ENCODE results near the gene IL11. TPM values are rescaled to one million over a fixed set of nuclear protein-coding genes. Genes with fewer than 3 reads are reported as not detected.
"Not testable (repeated sequence)": the region's sequence is repeated elsewhere in the genome, so short reads cannot be mapped to it uniquely, and the experiment has no call there.

The IL11 gene
- total RNA-seq, 4 donors from 2014 or later: 0.48 TPM; not detected in 3

DNA sequence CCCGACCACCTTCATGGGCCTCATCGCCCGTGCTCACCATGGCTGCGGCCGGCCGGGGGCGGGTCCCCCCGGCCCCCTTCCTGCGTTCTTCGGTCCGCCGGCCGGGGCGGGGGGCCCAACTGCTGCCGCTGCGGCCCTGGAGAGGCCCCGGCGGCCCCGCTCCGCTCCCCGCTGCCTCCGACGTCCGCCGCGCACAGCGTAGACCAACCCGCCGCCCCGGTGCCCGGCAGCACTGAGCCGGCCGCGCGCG lies 37.2 kb upstream of the IL11 start, which contains the start of gene UBE2S:
Gene UBE2S, minus strand, starts transcription at position 239 of the 250 bp plus-strand sequence. Its CDS starts 199 bp downstream, at position 40.
- intact Hi-C loops (cut with DNase I; ENCODE audit: low total_unique reads): loop anchor here (2.0 kb wide), 1 partner anchor 67 kb away; no protein-coding TSS in a partner anchor
- in situ Hi-C loops (cut with MboI; ENCODE audit: low pct_ligation_motif_present in 1 of 4, low pct_unique_long_range_greater_than_20kb in 1 of 4, low sequenced_read_pairs in 3 of 4): loop anchor here in 2 of 4 donors (25.0 kb wide), 1 partner anchor 120 kb away; the partner anchor contains the start of genes BRSK1 (in 2 of the 2) and HSPBP1 (in 2 of the 2)

DNA sequence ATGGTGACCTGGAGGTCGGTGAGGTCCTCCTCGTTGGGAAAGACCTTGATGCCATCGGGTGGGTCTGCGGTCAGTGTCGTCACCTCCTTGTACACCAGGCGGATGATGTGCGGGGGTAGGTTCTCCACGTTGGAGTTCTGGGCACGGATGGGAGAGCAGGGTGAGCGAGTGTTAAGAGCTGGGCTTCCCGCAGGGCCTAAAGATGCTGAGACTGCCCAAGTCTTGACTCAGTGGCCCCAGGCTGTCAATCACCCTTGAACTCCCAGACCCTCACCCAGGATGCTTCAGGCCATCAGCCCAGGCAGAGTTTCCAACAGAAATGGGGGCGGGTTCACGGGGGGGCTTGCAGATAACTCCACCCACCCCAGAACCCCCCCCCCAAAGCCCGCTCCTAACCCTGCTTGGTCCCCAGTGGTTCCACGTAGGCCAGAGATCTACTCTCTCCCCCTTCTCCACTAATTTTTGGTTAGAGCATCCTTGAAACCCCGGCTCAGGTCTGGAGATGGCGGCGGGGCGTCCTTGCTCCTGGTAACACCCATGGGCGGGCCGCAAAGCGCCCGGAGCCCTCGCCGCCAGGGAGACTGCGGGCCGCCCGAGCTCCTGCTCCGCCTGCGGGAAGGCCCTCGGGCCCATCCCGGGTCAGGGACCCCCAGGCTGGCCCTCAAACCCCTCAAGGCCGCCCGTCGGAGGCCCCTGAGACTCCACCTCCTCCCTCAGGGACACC lies 36.7 kb upstream of the IL11 start:
- WGBS, 2 donors (ENCODE audit: low coverage in 1 of 2): 52 to 59% methylated on average over 10 to 12 of the region's 35 CpGs
- Histone ChIP-seq H3K4me1 (peaks cover 0 to 27% (median 21%) of the 10 kb centered on the region in 4 donors), H3K4me3 (peak overlapping the region; percentile 97 to 100 (median 99)), H3K27ac (peak overlapping the region; percentile 97 to 100 (median 98)), H3K9me3 (no peaks in the 10 kb centered on the region), H3K36me3 (peaks cover 0 to 7% (median 0%) of the 10 kb centered on the region in 4 donors), H3K27me3 (no peaks in the 10 kb centered on the region)
- intact Hi-C loops (cut with DNase I; ENCODE audit: low total_unique reads) (loop anchor here (2.0 kb wide), 1 partner anchor 66 kb away; no protein-coding TSS in a partner anchor), in situ Hi-C loops (cut with MboI; ENCODE audit: low pct_ligation_motif_present in 1 of 4, low pct_unique_long_range_greater_than_20kb in 1 of 4, low sequenced_read_pairs in 3 of 4) (loop anchor here in 2 of 4 donors (25.0 kb wide), 1 partner anchor 120 kb away; the partner anchor contains the start of genes BRSK1 (in 2 of the 2) and HSPBP1 (in 2 of the 2))
- TF ChIP-seq EP300 (IDR thresholded peaks at IDR 0.05; ENCODE audit: low read depth): no peak
- TF ChIP-seq POLR2A (IDR thresholded peaks at IDR 0.05): no peak
- TF ChIP-seq, protein P1, sequence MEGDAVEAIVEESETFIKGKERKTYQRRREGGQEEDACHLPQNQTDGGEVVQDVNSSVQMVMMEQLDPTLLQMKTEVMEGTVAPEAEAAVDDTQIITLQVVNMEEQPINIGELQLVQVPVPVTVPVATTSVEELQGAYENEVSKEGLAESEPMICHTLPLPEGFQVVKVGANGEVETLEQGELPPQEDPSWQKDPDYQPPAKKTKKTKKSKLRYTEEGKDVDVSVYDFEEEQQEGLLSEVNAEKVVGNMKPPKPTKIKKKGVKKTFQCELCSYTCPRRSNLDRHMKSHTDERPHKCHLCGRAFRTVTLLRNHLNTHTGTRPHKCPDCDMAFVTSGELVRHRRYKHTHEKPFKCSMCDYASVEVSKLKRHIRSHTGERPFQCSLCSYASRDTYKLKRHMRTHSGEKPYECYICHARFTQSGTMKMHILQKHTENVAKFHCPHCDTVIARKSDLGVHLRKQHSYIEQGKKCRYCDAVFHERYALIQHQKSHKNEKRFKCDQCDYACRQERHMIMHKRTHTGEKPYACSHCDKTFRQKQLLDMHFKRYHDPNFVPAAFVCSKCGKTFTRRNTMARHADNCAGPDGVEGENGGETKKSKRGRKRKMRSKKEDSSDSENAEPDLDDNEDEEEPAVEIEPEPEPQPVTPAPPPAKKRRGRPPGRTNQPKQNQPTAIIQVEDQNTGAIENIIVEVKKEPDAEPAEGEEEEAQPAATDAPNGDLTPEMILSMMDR (IDR thresholded peaks at IDR 0.05): no peak
- peak; percentile 51 for DNase-seq

More for the DNA sequence above, 37.2 kb upstream of the IL11 start, which contains the start of gene UBE2S:
- Histone ChIP-seq H3K4me1 (peaks cover 0 to 27% (median 21%) of the 10 kb centered on the region in 4 donors), H3K27ac (peak within 1 kb of the TSS; percentile 97 to 100 (median 98)), H3K4me3 (peak within 1 kb of the TSS; percentile 97 to 100 (median 99))
- peak; percentile 98 to 99 (median 99) for TF ChIP-seq POLR2AphosphoS5 (IDR thresholded peaks at IDR 0.05)
- WGBS, 2 donors (ENCODE audit: low coverage in 1 of 2): 3% methylated on average over 15 of the region's 36 CpGs; no CpG with 5 or more reads in 1 of the 2 donors
- not testable (repeated sequence) for H3K36me3 ChIP-seq, DNase-seq, H3K9me3 ChIP-seq, H3K27me3 ChIP-seq

DNA sequence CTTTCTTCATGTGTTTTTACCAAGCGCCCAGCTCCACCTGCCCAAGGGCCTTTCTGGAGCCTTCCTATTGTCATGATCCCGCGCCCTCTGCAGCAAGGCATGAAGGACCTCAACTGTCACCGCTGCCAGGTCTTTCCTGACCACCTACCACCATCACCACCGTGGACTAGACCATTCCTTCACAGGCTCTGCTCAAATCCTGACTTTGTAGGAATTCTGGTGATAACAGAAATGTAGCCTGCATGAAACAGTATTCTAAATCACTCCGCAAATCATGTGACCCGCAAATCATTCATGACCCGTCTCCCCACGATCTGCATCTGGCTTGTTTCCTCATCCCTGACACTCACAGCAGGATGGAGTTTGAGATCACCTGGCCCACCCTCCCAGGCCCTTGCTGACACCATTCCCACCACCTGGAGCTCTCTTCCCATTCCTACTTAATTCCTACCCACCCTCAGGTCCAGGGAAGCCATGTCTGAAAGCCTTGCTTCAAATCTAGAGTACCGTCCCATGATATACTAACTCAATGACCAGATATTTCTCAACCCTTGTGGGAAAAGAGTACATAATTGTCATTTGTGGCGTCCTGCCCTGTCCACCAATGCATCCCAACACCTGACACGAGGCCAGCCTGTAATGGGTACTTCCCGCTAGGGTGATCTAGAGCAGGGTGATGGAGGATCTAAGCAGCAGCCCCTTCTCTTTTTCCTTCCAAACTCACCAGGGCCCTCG lies 36.0 kb upstream of the IL11 start:
- H3K4me3 ChIP-seq: peak overlapping the region in 3 of 4 donors; percentile 97 to 100 (median 99)
- in situ Hi-C loops (cut with MboI; ENCODE audit: low pct_ligation_motif_present in 1 of 4, low pct_unique_long_range_greater_than_20kb in 1 of 4, low sequenced_read_pairs in 3 of 4): loop anchor here in 2 of 4 donors (25.0 kb wide), 1 partner anchor 119 kb away; the partner anchor contains the start of genes BRSK1 (in 2 of the 2) and HSPBP1 (in 2 of the 2)

DNA sequence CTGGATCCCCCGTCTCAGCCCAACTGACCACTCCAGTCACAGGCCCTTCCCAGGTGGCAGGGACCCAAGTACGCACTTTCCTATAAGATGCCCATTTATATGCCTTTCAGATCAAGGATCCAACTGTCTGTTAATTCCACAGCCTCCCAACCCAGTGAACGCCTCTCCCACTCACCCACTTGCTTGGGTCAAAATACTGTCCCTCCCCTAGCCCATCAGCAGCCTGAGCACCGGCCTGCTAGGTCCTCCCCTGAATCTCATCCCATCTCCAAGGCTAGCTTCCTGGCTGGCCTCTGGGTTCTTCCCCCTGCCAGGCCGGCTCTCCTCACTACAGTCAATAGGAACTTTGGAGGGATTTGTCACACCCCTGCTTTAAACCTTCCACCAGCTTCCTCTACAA lies 35.4 kb upstream of the IL11 start:
- in situ Hi-C loops (cut with MboI; ENCODE audit: low pct_ligation_motif_present in 1 of 4, low pct_unique_long_range_greater_than_20kb in 1 of 4, low sequenced_read_pairs in 3 of 4) (loop anchor here in 2 of 4 donors (25.0 kb wide), 1 partner anchor 118 kb away; the partner anchor contains the start of genes BRSK1 (in 2 of the 2) and HSPBP1 (in 2 of the 2)), intact Hi-C loops (cut with DNase I; ENCODE audit: low total_unique reads) (loop anchor here (2.0 kb wide), 1 partner anchor 65 kb away; no protein-coding TSS in a partner anchor)
- H3K4me1 ChIP-seq: peaks cover 0 to 27% (median 21%) of the 10 kb centered on the region in 4 donors
- TF ChIP-seq POLR2AphosphoS5 (IDR thresholded peaks at IDR 0.05) (no peak), POLR2A (IDR thresholded peaks at IDR 0.05) (no peak), EP300 (IDR thresholded peaks at IDR 0.05; ENCODE audit: low read depth) (no peak)
- TF ChIP-seq, protein P1 (IDR thresholded peaks at IDR 0.05): no peak
- H3K27ac ChIP-seq: no peak overlapping the region
- DNase-seq: no peak
- no peak overlapping the region for H3K4me3 ChIP-seq
- WGBS, 2 donors (ENCODE audit: low coverage in 1 of 2): 93 to 100% methylated on average over 1 to 5 of the region's 5 CpGs
- H3K36me3 ChIP-seq: peaks cover 0 to 14% (median 0%) of the 10 kb centered on the region in 4 donors
- H3K9me3 ChIP-seq: no peaks in the 10 kb centered on the region
- no peaks in the 10 kb centered on the region for H3K27me3 ChIP-seq

More for the DNA sequence above, 36.0 kb upstream of the IL11 start:
- DNase-seq: no peak
- WGBS, 2 donors (ENCODE audit: low coverage in 1 of 2): 79 to 83% methylated on average over 5 to 14 of the region's 14 CpGs
- peak overlapping the region in 3 of 4 donors; percentile 98 to 100 (median 99) for H3K27ac ChIP-seq
- peaks cover 0 to 27% (median 21%) of the 10 kb centered on the region in 4 donors for H3K4me1 ChIP-seq
- H3K27me3 ChIP-seq: no peaks in the 10 kb centered on the region
- intact Hi-C loops (cut with DNase I; ENCODE audit: low total_unique reads): loop anchor here (2.0 kb wide), 1 partner anchor 65 kb away; no protein-coding TSS in a partner anchor
- TF ChIP-seq, protein P1 (IDR thresholded peaks at IDR 0.05): no peak
- no peak for TF ChIP-seq EP300 (IDR thresholded peaks at IDR 0.05; ENCODE audit: low read depth)
- TF ChIP-seq POLR2A (IDR thresholded peaks at IDR 0.05): no peak
- TF ChIP-seq POLR2AphosphoS5 (IDR thresholded peaks at IDR 0.05): no peak
- no peaks in the 10 kb centered on the region for H3K9me3 ChIP-seq
- H3K36me3 ChIP-seq: peaks cover 0 to 11% (median 0%) of the 10 kb centered on the region in 4 donors

Measured in transverse colon (tissue), 4 donors.